Measurements from ENCODE around the gene RTL1.

Gene RTL1

GRCh38 chr14:100903672-100904185 lies at the start of gene RTL1:
Gene RTL1, minus strand, starts transcription at chr14:100903722. Its CDS starts 18,934 bp downstream, at chr14:100884788.
- no peak for DNase-seq

- no peak for DNase-seq
These were observed 46.5 kb upstream of the RTL1 start for GRCh38 chr14:100950024-100950423.

DNA sequence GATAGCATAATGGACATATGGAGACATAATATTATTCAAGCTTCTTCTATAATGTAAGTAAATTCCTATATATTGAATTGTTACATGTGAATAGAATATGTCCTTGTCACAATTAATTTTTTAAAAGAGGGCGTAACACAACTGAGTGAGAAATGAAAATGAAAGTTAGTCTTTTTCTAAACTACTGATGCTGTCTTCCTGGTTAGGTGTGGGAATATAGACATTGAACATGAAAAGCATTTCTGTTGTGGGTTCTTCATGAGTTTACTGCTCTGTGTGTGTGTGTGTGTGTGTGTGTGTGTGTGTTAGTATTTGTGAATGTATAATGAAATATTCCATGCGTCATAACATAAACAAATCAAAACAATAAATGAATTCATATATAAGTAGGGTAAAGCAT lies 40.5 kb upstream of the RTL1 start:
- no peak for DNase-seq

DNA sequence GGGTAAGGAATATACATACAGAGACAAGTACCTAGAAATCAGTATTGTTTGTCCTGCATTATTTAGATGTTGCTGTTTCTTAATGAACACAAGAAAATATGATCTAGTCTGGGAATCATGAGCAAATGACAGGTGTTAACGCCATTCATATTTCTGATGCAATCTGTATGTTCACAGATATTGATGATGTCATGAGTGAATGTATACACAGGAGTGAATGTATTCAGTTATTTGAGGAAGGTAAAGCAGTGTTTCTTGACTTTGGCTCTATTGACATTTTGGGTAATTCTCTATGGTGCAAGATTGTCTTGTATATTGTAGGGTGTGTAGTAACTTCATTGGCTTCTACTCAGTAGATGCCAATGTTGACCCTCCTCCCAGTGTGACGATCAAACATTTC lies 26.7 kb upstream of the RTL1 start:
- DNase-seq, result no peak

- no peak for DNase-seq
These were observed 12.0 kb upstream of the RTL1 start for GRCh38 chr14:100915560-100915959.

DNA sequence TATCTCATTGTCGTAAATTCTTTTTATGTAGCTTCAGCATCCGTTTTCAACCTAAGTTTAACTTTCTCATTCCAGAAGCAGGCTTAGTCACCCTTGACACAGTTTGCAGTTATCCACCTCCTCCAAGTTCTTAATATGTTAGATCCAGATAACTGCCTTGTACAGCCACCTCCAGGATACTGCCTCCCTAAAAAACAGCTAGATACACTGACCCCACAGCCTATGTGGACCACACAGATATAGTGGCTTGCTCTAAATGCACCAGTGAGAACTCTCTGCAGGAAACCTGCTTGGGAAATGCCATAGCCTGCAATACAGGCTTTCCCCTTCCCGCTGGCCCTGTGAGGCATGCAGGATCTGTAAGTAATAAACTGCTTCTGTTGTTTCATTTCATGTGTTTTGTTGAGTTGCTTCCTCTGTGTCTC lies 11.1 kb upstream of the RTL1 start:
- no peak for DNase-seq

GRCh38 chr14:100911665-100912316 lies 8.3 kb upstream of the RTL1 start:
- no peak for DNase-seq

- no peak for DNase-seq
These were observed 7.6 kb upstream of the RTL1 start for GRCh38 chr14:100910888-100911664.

GRCh38 chr14:100909439-100909838 lies 5.9 kb upstream of the RTL1 start:
- DNase-seq, result no peak

DNA sequence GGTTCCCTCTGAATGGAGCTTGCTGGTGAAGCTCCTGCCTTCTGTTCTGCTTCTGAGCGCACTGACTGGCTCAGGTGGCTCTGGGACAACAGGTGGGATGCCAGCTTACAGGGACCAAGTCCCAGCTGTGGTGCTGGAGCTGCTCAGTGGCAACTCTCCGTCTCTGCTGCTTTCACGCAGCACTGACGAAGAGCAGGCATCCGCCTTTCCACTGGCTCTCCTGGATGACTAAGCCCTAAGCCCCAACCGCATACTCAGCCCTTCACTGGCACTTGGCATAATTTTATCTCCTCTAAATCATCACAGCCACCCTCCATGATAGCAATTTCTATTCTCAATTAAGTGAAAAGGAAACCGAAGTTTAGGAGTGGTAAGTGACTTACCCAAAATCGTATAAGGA lies 3.7 kb upstream of the RTL1 start:
- no peak for DNase-seq

DNA sequence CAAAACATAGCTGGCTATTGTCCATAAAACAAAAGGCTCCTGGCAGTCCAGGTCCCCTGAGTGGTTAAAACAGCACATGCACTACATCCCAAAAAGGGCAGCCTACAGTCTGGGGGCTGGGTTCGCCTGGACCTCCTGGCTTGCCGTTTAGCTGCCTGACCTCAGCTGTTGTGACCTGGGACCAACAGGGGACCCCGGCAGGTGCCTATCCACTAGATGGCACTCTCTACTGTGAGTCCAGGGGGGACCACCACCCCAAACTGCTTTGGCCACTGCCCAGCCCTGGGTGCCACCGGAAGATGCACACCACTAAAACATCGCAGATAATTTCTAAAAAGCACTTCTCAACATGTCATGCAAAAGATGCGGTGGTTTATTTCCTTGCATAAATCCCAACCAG lies 2.9 kb upstream of the RTL1 start:
- DNase-seq, result no peak

- no peak for DNase-seq
These were observed 1.6 kb upstream of the RTL1 start for GRCh38 chr14:100905166-100905565.

- no peak for DNase-seq
These were observed 975 bp upstream of the RTL1 start for GRCh38 chr14:100904307-100905087.

DNA sequence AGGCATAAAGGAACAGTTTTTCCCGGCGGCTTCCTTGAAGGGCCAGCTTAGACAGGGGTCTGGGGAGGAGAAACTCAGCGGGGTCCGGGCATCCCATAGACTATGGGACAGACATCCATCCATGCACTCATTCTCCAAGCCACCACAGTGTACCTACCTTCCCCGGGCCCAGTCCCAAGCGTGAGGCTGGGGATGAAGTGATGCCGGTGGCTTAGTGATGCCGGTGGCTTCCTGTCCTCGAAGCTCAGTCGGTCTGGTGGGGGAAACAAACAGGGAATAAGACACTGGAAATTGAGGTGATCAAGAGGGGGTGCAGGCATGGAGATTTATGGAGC lies 421 bp downstream of the RTL1 start:
- no peak for DNase-seq

GRCh38 chr14:100902295-100903133 lies 1.0 kb downstream of the RTL1 start:
- no peak for DNase-seq

DNA sequence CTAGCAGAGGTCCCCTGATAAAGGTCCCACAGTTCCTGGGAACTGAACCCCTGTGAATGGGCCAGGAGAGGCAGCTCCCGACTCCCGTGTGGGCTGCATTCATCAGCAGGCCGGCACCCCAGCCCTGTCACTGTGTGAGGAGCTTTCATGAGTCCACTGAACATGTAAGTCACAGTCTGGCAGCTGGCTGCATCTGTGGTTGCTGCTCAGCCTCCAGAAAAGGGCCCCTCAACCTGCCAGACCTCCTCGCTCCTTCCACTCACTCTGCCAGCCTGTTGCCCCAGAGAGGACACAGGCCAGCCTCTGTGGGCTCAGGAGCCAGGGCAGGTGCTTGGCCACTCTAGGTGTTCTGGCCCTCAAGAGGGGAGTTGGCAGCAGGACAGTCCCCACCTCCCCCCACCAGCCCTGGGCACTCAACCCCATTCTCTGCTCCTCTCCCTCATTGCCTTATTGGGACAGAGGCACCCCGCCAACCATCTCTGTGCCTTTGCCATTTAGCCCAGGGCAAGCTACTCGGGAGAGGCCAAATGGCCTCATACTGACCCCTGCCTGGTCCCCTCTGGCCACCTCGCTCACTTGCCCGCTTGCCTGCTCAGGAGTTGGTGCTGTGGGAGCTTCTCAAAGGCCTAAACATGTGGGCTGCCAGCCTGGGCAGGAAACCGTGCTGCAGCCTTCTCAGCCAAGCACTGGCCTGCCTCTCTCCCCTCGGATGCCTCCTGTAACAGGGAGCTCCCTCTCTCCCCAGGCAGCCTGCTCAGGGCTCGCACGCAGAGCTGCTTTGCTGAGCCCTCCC lies 1.9 kb downstream of the RTL1 start:
- DNase-seq, result no peak

DNA sequence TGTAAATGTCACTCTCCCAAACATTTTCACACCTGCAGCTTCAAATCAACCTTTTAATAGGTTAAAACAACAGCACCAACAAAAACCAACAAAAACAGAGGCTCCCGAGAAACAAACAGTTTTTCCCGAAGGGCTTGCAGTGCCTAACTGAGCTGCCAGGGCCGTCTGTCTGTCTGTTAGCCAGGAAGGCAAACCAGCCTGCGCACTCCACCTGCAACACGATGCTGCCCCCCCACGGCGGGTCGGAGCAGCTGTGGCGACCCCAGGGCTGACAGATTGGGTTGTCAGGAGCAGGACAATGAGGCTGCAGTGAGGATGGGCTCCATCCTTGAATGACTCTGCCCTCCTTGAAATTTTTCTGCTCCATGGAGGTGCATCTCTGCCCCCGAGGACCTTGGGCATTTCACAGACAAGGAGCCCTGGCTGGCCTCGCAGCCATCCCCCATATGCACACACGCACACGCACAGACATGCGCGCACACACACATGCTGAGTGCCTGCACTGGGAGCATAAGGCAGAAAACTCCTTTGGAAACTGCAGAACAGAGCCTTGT lies 2.6 kb downstream of the RTL1 start:
- DNase-seq, result peak; percentile 19

DNA sequence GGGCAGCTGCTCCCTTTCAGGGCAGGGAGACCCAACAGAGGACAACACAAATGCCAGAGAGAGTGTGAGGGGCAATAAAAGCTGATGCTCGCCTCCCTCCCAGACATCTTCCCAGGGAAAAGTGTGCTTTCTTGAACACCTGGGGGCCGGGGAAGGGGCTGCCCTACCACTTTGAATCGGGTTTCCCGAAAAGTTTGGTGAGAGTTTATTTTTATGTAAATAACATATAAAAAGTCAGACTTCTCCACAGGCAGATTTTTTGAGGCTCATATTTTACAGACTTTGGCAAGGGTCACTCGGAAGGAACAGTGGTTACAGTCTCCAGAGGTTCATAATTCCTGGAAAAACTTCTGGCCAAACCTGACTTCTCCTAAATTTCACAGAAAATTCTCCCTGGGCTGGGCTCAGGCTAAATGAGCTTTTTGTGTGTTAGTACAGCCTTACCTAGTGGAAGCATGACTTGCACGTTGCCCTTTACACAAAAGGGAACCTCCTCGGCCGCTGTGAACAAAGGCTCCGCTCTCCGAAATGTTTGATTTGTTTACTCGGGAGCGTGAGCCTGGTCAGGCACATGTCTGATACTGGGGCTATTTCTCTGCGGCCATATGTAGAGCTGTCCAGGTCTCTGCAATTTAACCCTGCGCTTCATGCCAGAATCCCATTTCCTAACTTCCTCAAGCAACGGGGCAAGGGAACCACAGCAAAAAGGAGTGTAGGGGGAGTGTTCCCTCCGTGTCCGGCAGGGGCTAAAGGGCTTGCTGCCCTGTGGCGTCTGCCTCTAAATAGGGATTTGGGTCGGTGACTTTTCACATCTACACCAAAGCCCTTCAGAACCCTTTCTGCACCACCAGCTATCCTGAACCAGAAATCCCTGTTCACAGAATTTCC lies 3.4 kb downstream of the RTL1 start:
- no peak for DNase-seq

GRCh38 chr14:100898935-100899883 lies 4.3 kb downstream of the RTL1 start:
- DNase-seq, result no peak
